GM12878 (cell line): Measurements from ENCODE around the gene TBC1D12.

Experiments
- E4F1 ChIP-seq: fragments of 450-650 bp; IDR thresholded peaks from 2 replicates; pipeline ENCODE4 v1.6.1; 2018; ENCODE audit warnings: borderline replicate concordance, mild to moderate bottlenecking; ENCODE audit not compliant: partially characterized antibody
- EP300 ChIP-seq, 2 experiments: fragments of 150-350 bp in 1 of 2; IDR thresholded peaks; 2 replicates each; pipeline ENCODE4 v1.6.1; 2011 to 2012; ENCODE audit warnings: low read depth in 2 of 2, low read length in 2 of 2, borderline replicate concordance in 1 of 2, improper control_type of control experiment in 1 of 2, inconsistent platforms in 1 of 2; ENCODE audit not compliant: control insufficient read depth in 1 of 2
- IRF4 ChIP-seq: IDR thresholded peaks from 2 replicates; pipeline ENCODE4 v1.6.1; 2011; ENCODE audit warnings: low read depth, low read length
- MTA2 ChIP-seq: fragments of 450-650 bp; IDR thresholded peaks from 2 replicates; pipeline ENCODE4 v1.6.1; 2016; ENCODE audit warnings: low read depth, mild to moderate bottlenecking, moderate library complexity
- SP1 ChIP-seq: IDR thresholded peaks from one replicate; pipeline ENCODE4 v1.6.1; 2011; ENCODE audit warnings: low read depth, low read length
- TF ChIP-seq, protein P1 (sequence below): fragments of 150-350 bp; IDR thresholded peaks from 2 replicates; pipeline ENCODE4 v1.6.1; 2016; ENCODE audit warnings: low read depth, low read length

GRCh38 chr10:94363251-94363565 is 39.1 kb upstream of the TBC1D12 start:
- TF ChIP-seq E4F1 (no peak), MTA2 (no peak), SP1 (no peak), EP300 (IDR thresholded peaks at IDR 0.05; ENCODE audit: borderline replicate concordance in 1 of 2, control insufficient read depth in 1 of 2, low read depth in 2 of 2, low read length in 2 of 2) (0 out of 4 replicates have a peak, but pooled peaks of 1 of the 2 experiments have one; percentile 1), IRF4 (no peak)
- TF ChIP-seq, protein P1, sequence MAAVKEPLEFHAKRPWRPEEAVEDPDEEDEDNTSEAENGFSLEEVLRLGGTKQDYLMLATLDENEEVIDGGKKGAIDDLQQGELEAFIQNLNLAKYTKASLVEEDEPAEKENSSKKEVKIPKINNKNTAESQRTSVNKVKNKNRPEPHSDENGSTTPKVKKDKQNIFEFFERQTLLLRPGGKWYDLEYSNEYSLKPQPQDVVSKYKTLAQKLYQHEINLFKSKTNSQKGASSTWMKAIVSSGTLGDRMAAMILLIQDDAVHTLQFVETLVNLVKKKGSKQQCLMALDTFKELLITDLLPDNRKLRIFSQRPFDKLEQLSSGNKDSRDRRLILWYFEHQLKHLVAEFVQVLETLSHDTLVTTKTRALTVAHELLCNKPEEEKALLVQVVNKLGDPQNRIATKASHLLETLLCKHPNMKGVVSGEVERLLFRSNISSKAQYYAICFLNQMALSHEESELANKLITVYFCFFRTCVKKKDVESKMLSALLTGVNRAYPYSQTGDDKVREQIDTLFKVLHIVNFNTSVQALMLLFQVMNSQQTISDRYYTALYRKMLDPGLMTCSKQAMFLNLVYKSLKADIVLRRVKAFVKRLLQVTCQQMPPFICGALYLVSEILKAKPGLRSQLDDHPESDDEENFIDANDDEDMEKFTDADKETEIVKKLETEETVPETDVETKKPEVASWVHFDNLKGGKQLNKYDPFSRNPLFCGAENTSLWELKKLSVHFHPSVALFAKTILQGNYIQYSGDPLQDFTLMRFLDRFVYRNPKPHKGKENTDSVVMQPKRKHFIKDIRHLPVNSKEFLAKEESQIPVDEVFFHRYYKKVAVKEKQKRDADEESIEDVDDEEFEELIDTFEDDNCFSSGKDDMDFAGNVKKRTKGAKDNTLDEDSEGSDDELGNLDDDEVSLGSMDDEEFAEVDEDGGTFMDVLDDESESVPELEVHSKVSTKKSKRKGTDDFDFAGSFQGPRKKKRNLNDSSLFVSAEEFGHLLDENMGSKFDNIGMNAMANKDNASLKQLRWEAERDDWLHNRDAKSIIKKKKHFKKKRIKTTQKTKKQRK = no peak
